GM19240 (cell line): ENCODE measurements around the gene GFRAL.

Experiments
- DNase-seq: peaks from one replicate; pipeline ENCODE4 v3.0.0; 2011; ENCODE audit warnings: low spot score; ENCODE audit not compliant: insufficient read length

GFRAL gene

GRCh38 chr6:55433446-55434130, 106.3 kb downstream of the GFRAL start:
- no peak for DNase-seq

- DNase-seq: no peak
These were observed 109.9 kb downstream of the GFRAL start for GRCh38 chr6:55437141-55437540.

GRCh38 chr6:55438203-55438602, 110.9 kb downstream of the GFRAL start:
- no peak for DNase-seq

GRCh38 chr6:55443238-55444134, 116.2 kb downstream of the GFRAL start:
- DNase-seq: no peak

- DNase-seq: no peak
These were observed 118.5 kb downstream of the GFRAL start for GRCh38 chr6:55445648-55446204.

GRCh38 chr6:55447891-55448290, 120.6 kb downstream of the GFRAL start:
- DNase-seq: no peak

GRCh38 chr6:55448451-55448850, 121.2 kb downstream of the GFRAL start:
- DNase-seq: no peak

GRCh38 chr6:55449225-55449624, 122.0 kb downstream of the GFRAL start:
- DNase-seq: no peak

GRCh38 chr6:55450005-55450404, 122.7 kb downstream of the GFRAL start:
- DNase-seq: no peak
